OCI-LY7 (cell line): Measurements from ENCODE around the gene RTL10.

Experiments
- EZH2phosphoT487 ChIP-seq: fragments of 200-600 bp; sonication (generic); IDR thresholded peaks from 2 replicates; pipeline ENCODE4 v1.6.1; 2018; ENCODE audit warnings: low read depth, borderline replicate concordance, mild to moderate bottlenecking, mixed run types, antibody characterized with exemption, low read length, moderate library complexity, mixed read lengths
- TF ChIP-seq, protein P1 (sequence below): fragments of 200-600 bp; sonication (generic); conservative IDR thresholded peaks from 2 replicates; pipeline ENCODE4 v1.5.1; 2014; ENCODE audit warnings: mild to moderate bottlenecking, antibody characterized with exemption, low read length, moderate library complexity, mixed read lengths

DNA sequence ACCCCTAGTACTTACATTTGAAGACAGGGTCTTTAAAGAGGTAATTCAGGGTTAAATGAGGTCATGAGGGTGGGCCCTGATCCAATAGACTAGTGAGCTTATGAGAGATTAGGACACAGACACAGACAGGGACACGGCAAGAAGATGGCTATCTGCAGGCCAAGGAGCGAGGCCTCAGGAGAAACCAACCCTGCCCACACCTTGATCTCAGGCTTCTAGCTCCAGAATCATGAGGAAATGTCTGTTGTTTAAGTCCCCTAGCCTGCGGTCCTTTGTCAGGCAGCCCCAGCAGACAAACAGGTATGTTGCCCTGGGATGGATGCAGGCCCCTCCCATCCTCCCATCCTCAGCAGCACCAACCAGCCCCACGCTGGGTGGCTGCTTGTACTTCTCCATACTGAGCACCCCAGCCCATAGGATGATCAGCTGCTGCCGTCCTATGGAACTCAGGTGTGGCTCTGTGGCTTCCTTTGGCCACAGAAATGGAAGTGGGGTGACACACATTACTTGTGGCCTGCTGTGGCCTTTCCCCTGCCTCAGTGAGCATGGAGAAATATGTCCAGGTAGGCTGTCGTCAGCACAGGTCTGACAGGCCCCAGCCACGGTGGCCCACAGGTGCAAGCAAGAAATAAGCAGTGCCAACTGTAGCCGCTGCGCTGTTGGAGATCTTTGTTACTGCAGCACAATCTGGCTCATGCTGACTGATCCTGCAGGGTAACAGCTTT, 7.9 kb downstream of the RTL10 start:
- TF ChIP-seq, protein P1, sequence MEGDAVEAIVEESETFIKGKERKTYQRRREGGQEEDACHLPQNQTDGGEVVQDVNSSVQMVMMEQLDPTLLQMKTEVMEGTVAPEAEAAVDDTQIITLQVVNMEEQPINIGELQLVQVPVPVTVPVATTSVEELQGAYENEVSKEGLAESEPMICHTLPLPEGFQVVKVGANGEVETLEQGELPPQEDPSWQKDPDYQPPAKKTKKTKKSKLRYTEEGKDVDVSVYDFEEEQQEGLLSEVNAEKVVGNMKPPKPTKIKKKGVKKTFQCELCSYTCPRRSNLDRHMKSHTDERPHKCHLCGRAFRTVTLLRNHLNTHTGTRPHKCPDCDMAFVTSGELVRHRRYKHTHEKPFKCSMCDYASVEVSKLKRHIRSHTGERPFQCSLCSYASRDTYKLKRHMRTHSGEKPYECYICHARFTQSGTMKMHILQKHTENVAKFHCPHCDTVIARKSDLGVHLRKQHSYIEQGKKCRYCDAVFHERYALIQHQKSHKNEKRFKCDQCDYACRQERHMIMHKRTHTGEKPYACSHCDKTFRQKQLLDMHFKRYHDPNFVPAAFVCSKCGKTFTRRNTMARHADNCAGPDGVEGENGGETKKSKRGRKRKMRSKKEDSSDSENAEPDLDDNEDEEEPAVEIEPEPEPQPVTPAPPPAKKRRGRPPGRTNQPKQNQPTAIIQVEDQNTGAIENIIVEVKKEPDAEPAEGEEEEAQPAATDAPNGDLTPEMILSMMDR: no peak
- TF ChIP-seq EZH2phosphoT487: no peak
